Suppressor macrophage (primary cell): ENCODE results near the gene SLC25A33.
"Not testable (repeated sequence)": the region's sequence is repeated elsewhere in the genome, so short reads cannot be mapped to it uniquely, and the experiment has no call there.

Experiments
- DNase-seq, 4 experiments: peaks; one replicate each; pipeline ENCODE4 v3.0.0-alpha.2; 2020 to 2022
- total RNA-seq, 17 experiments: gene quantifications; one replicate each; lab custom pipeline; 2026; ENCODE audit warnings: mixed read lengths in 6 of 17, inconsistent platforms in 3 of 17; lab: John Stamatoyannopoulos, UW

SLC25A33 gene
- total RNA-seq: 5.4 to 20.4 (median 14.2) reads per million in 17 experiments

- peak; percentile 99 for DNase-seq
These were observed at the start of gene SLC25A33 for GRCh38 chr1:9539165-9539828. Gene SLC25A33, plus strand, starts transcription at chr1:9539465. Its CDS starts 227 bp downstream, at chr1:9539692.

GRCh38 chr1:9490605-9491339 is 48.5 kb upstream of the SLC25A33 start:
- DNase-seq: peak; percentile 82 to 93 (median 90)

GRCh38 chr1:9493326-9493725 is 45.9 kb upstream of the SLC25A33 start:
- no peak for DNase-seq

GRCh38 chr1:9494936-9495758 is 44.1 kb upstream of the SLC25A33 start:
- peak; percentile 62 to 86 (median 76) for DNase-seq

GRCh38 chr1:9495854-9496374 is 43.4 kb upstream of the SLC25A33 start:
- DNase-seq: no peak

GRCh38 chr1:9500756-9501754 is 38.2 kb upstream of the SLC25A33 start:
- DNase-seq: no peak

GRCh38 chr1:9503001-9503675 is 36.1 kb upstream of the SLC25A33 start:
- DNase-seq: no peak

- DNase-seq: no peak
These were observed 34.1 kb upstream of the SLC25A33 start for GRCh38 chr1:9505143-9505542.

GRCh38 chr1:9506901-9507300 is 32.4 kb upstream of the SLC25A33 start:
- DNase-seq: no peak

- DNase-seq: no peak
These were observed 29.1 kb upstream of the SLC25A33 start for GRCh38 chr1:9510130-9510529.

GRCh38 chr1:9515550-9515949 is 23.7 kb upstream of the SLC25A33 start:
- DNase-seq: not testable (repeated sequence)

GRCh38 chr1:9518454-9518998 is 20.7 kb upstream of the SLC25A33 start:
- DNase-seq: no peak

GRCh38 chr1:9520411-9520810 is 18.9 kb upstream of the SLC25A33 start:
- DNase-seq: no peak

GRCh38 chr1:9529190-9529589 is 10.1 kb upstream of the SLC25A33 start:
- peak; percentile 59 to 83 (median 74) for DNase-seq

GRCh38 chr1:9530320-9530719 is 8.9 kb upstream of the SLC25A33 start:
- DNase-seq: no peak

- DNase-seq: no peak
These were observed 4.3 kb upstream of the SLC25A33 start for GRCh38 chr1:9534953-9535352.

GRCh38 chr1:9536301-9536700 is 3.0 kb upstream of the SLC25A33 start:
- no peak for DNase-seq

- DNase-seq: no peak
These were observed 1.2 kb upstream of the SLC25A33 start for GRCh38 chr1:9537863-9538668.

- no peak for DNase-seq
These were observed 548 bp upstream of the SLC25A33 start for GRCh38 chr1:9538669-9539164.
